ENCODE data around the gene GRAMD1A.
A peak's percentile ranks its signal among the peaks of the same experiment; 100 is the strongest.

GRAMD1A gene

DNA sequence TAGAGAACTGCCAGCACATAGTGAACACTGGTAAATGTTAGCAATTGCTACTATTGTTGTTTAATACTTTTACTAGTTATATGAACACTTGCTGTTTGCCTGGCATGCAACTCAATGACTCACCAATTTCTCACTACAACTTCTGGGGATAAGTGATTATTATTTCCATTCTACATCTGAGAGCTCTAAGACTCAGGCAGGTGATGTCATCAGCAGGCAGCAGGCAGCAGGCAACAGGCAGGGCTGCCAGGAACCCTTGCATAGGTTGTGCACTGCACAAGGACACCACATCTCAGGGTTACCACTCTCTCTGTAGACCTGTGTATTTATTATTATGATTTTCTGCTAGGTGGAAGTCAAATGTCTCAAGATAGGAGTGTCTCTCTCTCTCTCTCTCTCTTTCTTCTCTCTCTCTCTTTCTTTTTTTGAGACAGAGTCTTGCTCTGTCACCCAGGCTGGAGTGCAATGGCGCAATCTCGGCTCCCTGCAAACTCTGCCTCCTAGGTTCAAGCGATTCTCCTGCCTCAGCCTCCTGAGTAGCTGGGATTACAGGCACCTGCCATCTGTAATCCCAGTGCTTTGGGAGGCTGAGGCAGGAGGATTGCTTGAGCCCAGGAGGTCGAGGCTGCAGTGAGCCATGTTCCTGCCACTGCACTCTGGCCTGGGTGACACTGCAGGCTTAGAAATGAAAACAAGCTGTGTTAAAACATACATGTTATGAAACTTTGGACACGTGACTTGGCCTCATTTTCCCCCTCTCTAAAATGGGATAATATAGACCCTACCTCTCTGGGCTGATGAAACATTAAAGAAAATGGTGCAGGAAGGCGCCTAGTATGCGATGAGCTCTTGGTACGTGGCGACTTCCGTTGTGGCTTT lies 64.1 kb downstream of the GRAMD1A start (continued):
- TF ChIP-seq, protein P1, sequence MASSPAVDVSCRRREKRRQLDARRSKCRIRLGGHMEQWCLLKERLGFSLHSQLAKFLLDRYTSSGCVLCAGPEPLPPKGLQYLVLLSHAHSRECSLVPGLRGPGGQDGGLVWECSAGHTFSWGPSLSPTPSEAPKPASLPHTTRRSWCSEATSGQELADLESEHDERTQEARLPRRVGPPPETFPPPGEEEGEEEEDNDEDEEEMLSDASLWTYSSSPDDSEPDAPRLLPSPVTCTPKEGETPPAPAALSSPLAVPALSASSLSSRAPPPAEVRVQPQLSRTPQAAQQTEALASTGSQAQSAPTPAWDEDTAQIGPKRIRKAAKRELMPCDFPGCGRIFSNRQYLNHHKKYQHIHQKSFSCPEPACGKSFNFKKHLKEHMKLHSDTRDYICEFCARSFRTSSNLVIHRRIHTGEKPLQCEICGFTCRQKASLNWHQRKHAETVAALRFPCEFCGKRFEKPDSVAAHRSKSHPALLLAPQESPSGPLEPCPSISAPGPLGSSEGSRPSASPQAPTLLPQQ (tag by site-specific recombination; IDR thresholded peaks at IDR 0.05) = peak; percentile 57; the same call in 1 of the 2 replicates
- TF ChIP-seq ZNF785 (tag by site-specific recombination; IDR thresholded peaks at IDR 0.05) (0 out of 2 replicates have a peak, but pooled peaks have one; percentile 36), ZBTB10 (tag by site-specific recombination; IDR thresholded peaks at IDR 0.05) (0 out of 2 replicates have a peak, but pooled peaks have one; percentile 27), EGR2 (tag by site-specific recombination; IDR thresholded peaks at IDR 0.05; ENCODE audit: low read depth) (no peak), ZNF366 (tag by site-specific recombination; conservative IDR thresholded peaks at IDR 0.05) (peak; percentile 65), SALL2 (tag by site-specific recombination; IDR thresholded peaks at IDR 0.05; ENCODE audit: borderline replicate concordance) (no peak), ZNF747 (tag by site-specific recombination; IDR thresholded peaks at IDR 0.05) (no peak), ZNF521 (tag by site-specific recombination; IDR thresholded peaks at IDR 0.05) (no peak), SCRT1 (tag by site-specific recombination; IDR thresholded peaks at IDR 0.05; ENCODE audit: borderline replicate concordance) (peak; percentile 81; the same call in 1 of the 2 replicates), ZNF501 (tag by site-specific recombination; IDR thresholded peaks at IDR 0.05) (0 out of 2 replicates have a peak, but pooled peaks have one; percentile 33), ZNF302 (tag by site-specific recombination; IDR thresholded peaks at IDR 0.05; ENCODE audit: low read depth) (no peak), ZBTB8A (tag by site-specific recombination; IDR thresholded peaks at IDR 0.05) (no peak), SP3 (tag by site-specific recombination; IDR thresholded peaks at IDR 0.05) (peak; percentile 30; the same call in 1 of the 2 replicates), HOXC10 (CRISPR knock-in tag; IDR thresholded peaks at IDR 0.05) (no peak), ZBTB20 (tag by site-specific recombination; IDR thresholded peaks at IDR 0.05) (0 out of 2 replicates have a peak, but pooled peaks have one; percentile 16), ZNF335 (tag by site-specific recombination; conservative IDR thresholded peaks at IDR 0.05) (peak; percentile 38), ZEB2 (tag by site-specific recombination; IDR thresholded peaks at IDR 0.05) (no peak), ZFP3 (tag by site-specific recombination; IDR thresholded peaks at IDR 0.05; ENCODE audit: low read depth) (no peak), GLI4 (tag by site-specific recombination; IDR thresholded peaks at IDR 0.05) (no peak), ZXDB (tag by site-specific recombination; IDR thresholded peaks at IDR 0.05) (no peak), KLF9 (tag by site-specific recombination; IDR thresholded peaks at IDR 0.05; ENCODE audit: low read depth) (no peak), SP7 (tag by site-specific recombination; IDR thresholded peaks at IDR 0.05) (peak; percentile 89), ZBTB17 (tag by site-specific recombination; IDR thresholded peaks at IDR 0.05) (peak; percentile 31; the same call in 1 of the 2 replicates), SCRT2 (tag by site-specific recombination; IDR thresholded peaks at IDR 0.05) (peak; percentile 100), ZBTB7A (tag by site-specific recombination; IDR thresholded peaks at IDR 0.05; ENCODE audit: low read depth) (no peak), ZNF596 (tag by site-specific recombination; IDR thresholded peaks at IDR 0.05) (peak; percentile 85), ZNF600 (tag by site-specific recombination; IDR thresholded peaks at IDR 0.05) (no peak), ZNF623 (tag by site-specific recombination; IDR thresholded peaks at IDR 0.05) (0 out of 2 replicates have a peak, but pooled peaks have one; percentile 6)
- TF ChIP-seq, protein P2, sequence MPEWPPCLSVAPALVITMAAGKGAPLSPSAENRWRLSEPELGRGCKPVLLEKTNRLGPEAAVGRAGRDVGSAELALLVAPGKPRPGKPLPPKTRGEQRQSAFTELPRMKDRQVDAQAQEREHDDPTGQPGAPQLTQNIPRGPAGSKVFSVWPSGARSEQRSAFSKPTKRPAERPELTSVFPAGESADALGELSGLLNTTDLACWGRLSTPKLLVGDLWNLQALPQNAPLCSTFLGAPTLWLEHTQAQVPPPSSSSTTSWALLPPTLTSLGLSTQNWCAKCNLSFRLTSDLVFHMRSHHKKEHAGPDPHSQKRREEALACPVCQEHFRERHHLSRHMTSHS (tag by site-specific recombination; IDR thresholded peaks at IDR 0.05) = no peak
- TF ChIP-seq, protein P3, sequence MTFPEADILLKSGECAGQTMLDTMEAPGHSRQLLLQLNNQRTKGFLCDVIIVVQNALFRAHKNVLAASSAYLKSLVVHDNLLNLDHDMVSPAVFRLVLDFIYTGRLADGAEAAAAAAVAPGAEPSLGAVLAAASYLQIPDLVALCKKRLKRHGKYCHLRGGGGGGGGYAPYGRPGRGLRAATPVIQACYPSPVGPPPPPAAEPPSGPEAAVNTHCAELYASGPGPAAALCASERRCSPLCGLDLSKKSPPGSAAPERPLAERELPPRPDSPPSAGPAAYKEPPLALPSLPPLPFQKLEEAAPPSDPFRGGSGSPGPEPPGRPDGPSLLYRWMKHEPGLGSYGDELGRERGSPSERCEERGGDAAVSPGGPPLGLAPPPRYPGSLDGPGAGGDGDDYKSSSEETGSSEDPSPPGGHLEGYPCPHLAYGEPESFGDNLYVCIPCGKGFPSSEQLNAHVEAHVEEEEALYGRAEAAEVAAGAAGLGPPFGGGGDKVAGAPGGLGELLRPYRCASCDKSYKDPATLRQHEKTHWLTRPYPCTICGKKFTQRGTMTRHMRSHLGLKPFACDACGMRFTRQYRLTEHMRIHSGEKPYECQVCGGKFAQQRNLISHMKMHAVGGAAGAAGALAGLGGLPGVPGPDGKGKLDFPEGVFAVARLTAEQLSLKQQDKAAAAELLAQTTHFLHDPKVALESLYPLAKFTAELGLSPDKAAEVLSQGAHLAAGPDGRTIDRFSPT (tag by site-specific recombination; IDR thresholded peaks at IDR 0.05) = peak; percentile 62
- TF ChIP-seq, protein P4, sequence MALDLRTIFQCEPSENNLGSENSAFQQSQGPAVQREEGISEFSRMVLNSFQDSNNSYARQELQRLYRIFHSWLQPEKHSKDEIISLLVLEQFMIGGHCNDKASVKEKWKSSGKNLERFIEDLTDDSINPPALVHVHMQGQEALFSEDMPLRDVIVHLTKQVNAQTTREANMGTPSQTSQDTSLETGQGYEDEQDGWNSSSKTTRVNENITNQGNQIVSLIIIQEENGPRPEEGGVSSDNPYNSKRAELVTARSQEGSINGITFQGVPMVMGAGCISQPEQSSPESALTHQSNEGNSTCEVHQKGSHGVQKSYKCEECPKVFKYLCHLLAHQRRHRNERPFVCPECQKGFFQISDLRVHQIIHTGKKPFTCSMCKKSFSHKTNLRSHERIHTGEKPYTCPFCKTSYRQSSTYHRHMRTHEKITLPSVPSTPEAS (tag by site-specific recombination; IDR thresholded peaks at IDR 0.05) = no peak
